Tibial nerve (tissue), 4 donors: ENCODE measurements around the gene ITGB1.

Experiments used
- CTCF ChIP-seq, 5 experiments: fragments of 200-600 bp in 3 of 5; fragments of 450-650 bp in 2 of 5; sonication (generic) in 3 of 5; IDR thresholded peaks; one replicate each; pipeline ENCODE4 v1.5.1; 2016 to 2019; ENCODE audit warnings: antibody characterized with exemption in 5 of 5, mild to moderate bottlenecking in 3 of 5, moderate library complexity in 2 of 5
- EP300 ChIP-seq, 2 donors: sonication (generic); formaldehyde crosslinking; IDR thresholded peaks; one replicate each; pipeline ENCODE4 v1.6.1; 2017; ENCODE audit warnings: antibody characterized with exemption in 2 of 2, mild to moderate bottlenecking in 1 of 2
- POLR2A ChIP-seq, 2 donors: fragments of 450-650 bp; IDR thresholded peaks; one replicate each; pipeline ENCODE4 v1.6.1; 2017; ENCODE audit warnings: antibody characterized with exemption in 2 of 2, mild to moderate bottlenecking in 2 of 2, moderate library complexity in 2 of 2

GRCh38 chr10:32878646-32879045 lies 79.4 kb downstream of the ITGB1 start:
- TF ChIP-seq CTCF (IDR thresholded peaks at IDR 0.05): no peak
- TF ChIP-seq POLR2A (IDR thresholded peaks at IDR 0.05): no peak
- TF ChIP-seq EP300 (IDR thresholded peaks at IDR 0.05): no peak
